MCF 10A (cell line): ENCODE results near the gene ZNF660. TPM values are rescaled to one million over a fixed set of nuclear protein-coding genes. Genes with fewer than 3 reads are reported as not detected.
"Not testable (repeated sequence)": the region's sequence is repeated elsewhere in the genome, so short reads cannot be mapped to it uniquely, and the experiment has no call there.

Experiments used
- BruUV-seq: library from RNA; stranded (reverse); fragments of 400-500 nt; replicated peaks from 2 replicates; lab custom pipeline; 2021; lab: Mats Ljungman, UMichigan
- CTCF ChIA-PET: fragments of 300-600 bp; sonication (Branson Sonifier 250); formaldehyde crosslinking; extraction: SDS; loops from one replicate; lab custom pipeline; 2021; ENCODE audit warnings: antibody characterized with exemption, inconsistent platforms; lab: Yijun Ruan, JAX
- POLR2A ChIA-PET: fragments of 300-600, 350-650 bp; sonication (Branson Sonifier 250); formaldehyde crosslinking; extraction: SDS; loops from one replicate; lab custom pipeline; 2020; ENCODE audit warnings: antibody characterized with exemption, inconsistent platforms; lab: Yijun Ruan, JAX
- DNase-seq: peaks from one replicate; pipeline ENCODE4 v3.0.0-alpha.2; 2018; ENCODE audit not compliant: unreplicated experiment
- H3K27ac Mint-ChIP-seq: one replicate; pipeline ENCODE4 v1.8.0; 2022; ENCODE audit warnings: mild to moderate bottlenecking, low read depth, mixed read lengths; ENCODE audit not compliant: unreplicated experiment
- H3K27me3 Mint-ChIP-seq: one replicate; pipeline ENCODE4 v1.8.0; 2022; ENCODE audit warnings: mixed read lengths; ENCODE audit not compliant: insufficient read depth, unreplicated experiment
- H3K36me3 Mint-ChIP-seq: one replicate; pipeline ENCODE4 v1.8.0; 2022; ENCODE audit warnings: mild to moderate bottlenecking, moderate library complexity, mixed read lengths; ENCODE audit not compliant: insufficient read depth, unreplicated experiment
- H3K4me1 Mint-ChIP-seq: one replicate; pipeline ENCODE4 v1.8.0; 2022; ENCODE audit warnings: mixed read lengths; ENCODE audit not compliant: insufficient read depth, unreplicated experiment
- H3K4me3 Mint-ChIP-seq: one replicate; pipeline ENCODE4 v1.8.0; 2022; ENCODE audit warnings: mild to moderate bottlenecking, moderate library complexity, mixed read lengths; ENCODE audit not compliant: unreplicated experiment
- H3K9me3 Mint-ChIP-seq: one replicate; pipeline ENCODE4 v1.8.0; 2022; ENCODE audit warnings: mixed read lengths; ENCODE audit not compliant: unreplicated experiment
- CTCF ChIP-seq: fragments of 200-600 bp; IDR thresholded peaks from one replicate; pipeline ENCODE4 v1.8.0; 2022; ENCODE audit warnings: antibody characterized with exemption, mild to moderate bottlenecking; ENCODE audit not compliant: unreplicated experiment
- intact Hi-C: fragments of 100-400 bp; cut with micrococcal nuclease; formaldehyde crosslinking; loops from 2 replicates; pipeline ENCODE4 v1.14.1; 2022
- total RNA-seq: library from RNA; stranded (reverse); gene quantifications from 2 replicates; pipeline ENCODE4 v1.2.3, GENCODE V29; 2022

ZNF660 gene
- total RNA-seq, 1 experiment from 2014 or later = not detected

DNA sequence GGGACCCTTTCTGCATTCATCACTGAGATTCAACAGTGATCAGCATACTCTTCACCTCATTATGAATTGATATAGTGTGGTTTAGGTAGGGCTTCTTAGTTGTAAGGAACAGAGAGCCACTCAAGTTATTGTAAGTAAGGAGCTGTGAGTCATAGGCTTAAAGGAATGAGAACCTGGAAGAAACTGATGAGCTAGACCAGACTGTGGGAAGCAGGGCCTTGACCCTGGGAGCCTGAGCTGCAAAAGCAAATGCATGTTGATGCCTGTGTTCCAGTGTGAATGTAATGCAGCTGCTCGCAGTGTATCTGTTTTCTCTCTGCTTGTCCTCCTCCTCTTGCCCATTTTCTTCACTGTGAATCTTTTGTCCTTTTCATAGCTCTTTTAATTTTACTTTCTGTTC, 16.2 kb upstream of the ZNF660 start:
- H3K4me3 Mint-ChIP-seq = no peak overlapping the region
- H3K36me3 Mint-ChIP-seq = no peaks in the 10 kb centered on the region
- no peak for DNase-seq
- H3K27ac Mint-ChIP-seq = no peak overlapping the region
- ChIA-PET POLR2A (no interaction called here), CTCF (no interaction called here)
- peaks cover 39% of the 10 kb centered on the region for H3K9me3 Mint-ChIP-seq
- H3K4me1 Mint-ChIP-seq = no peaks in the 10 kb centered on the region
- intact Hi-C loops = no loop called here
- BruUV-seq = no TSS peak
- no peaks in the 10 kb centered on the region for H3K27me3 Mint-ChIP-seq
- TF ChIP-seq CTCF = no peak

GRCh38 chr3:44571024-44571423, 13.7 kb upstream of the ZNF660 start:
- POLR2A ChIA-PET = no interaction called here
- H3K36me3 Mint-ChIP-seq = no peaks in the 10 kb centered on the region

DNA sequence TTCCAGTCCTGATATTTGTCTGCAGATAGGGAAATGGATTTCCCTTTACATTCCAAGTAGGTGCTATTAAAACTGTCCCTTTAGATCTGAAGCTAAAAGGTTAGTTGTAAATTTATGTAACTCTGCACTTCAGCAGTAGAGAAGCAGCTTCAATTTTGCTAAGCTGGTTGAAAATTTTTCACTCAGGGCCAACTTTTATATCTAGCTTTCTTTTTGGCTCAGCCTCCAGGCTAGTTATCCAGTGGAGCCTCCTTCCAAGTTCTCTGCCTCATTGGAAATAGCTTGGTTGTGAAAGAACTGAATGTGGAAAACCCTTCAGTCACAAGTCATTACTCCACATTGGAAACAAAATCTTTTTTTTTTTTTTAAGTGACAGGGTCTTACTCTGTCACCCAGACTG, 8.2 kb upstream of the ZNF660 start:
- no peaks in the 10 kb centered on the region for H3K36me3 Mint-ChIP-seq
- H3K27ac Mint-ChIP-seq = no peak overlapping the region
- H3K9me3 Mint-ChIP-seq = peaks cover 28% of the 10 kb centered on the region
- H3K4me3 Mint-ChIP-seq = no peak overlapping the region
- intact Hi-C loops = no loop called here
- ChIA-PET CTCF (interaction anchor here (0.6 kb wide), 1 partner anchor 347 kb away, joined by 3 read pairs; no protein-coding TSS in a partner anchor), POLR2A (no interaction called here)
- TF ChIP-seq CTCF = no peak
- H3K27me3 Mint-ChIP-seq = no peaks in the 10 kb centered on the region
- no peak for DNase-seq
- BruUV-seq = no TSS peak
- no peaks in the 10 kb centered on the region for H3K4me1 Mint-ChIP-seq

More at GRCh38 chr3:44571024-44571423, 13.7 kb upstream of the ZNF660 start:
- BruUV-seq = no TSS peak
- Mint-ChIP-seq H3K9me3 (peaks cover 31% of the 10 kb centered on the region), H3K4me1 (no peaks in the 10 kb centered on the region), H3K4me3 (no peak overlapping the region), H3K27ac (no peak overlapping the region), H3K27me3 (no peaks in the 10 kb centered on the region)
- intact Hi-C loops = no loop called here
- CTCF ChIA-PET = no interaction called here
- no peak for DNase-seq
- no peak for TF ChIP-seq CTCF

DNA sequence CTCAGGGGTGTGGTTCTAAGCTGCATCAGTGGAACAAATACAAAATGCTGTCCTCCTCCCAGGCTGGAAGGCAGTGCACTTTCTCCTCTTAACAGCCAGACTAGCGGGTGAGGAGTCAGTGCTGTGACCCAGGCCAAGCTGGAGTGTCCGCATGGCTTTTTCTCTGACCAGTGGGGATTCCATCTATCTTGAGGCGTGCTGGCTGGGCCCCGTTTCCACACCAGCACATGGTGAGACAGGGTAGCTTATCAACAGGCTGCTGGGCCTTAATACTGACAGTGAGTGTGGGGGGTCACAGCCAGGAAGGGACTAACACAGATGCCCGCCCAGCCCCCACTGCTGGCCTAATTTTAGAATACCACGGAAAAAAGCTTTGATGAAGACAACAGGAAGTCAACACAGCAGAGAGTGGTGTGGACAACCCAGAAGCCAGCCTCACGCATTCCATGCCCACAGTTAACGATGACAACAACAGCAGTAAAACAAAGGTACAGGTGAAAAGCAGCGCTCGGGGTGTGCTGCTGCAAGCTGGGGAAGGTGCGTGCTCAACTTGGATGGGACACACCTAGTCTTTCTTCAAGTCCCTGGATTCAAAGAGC, 7.3 kb upstream of the ZNF660 start:
- DNase-seq, H3K4me1 Mint-ChIP-seq, H3K27ac Mint-ChIP-seq, H3K27me3 Mint-ChIP-seq, intact Hi-C loops, H3K36me3 Mint-ChIP-seq, H3K4me3 Mint-ChIP-seq, BruUV-seq: not testable (repeated sequence)
- POLR2A ChIA-PET = interaction anchor here (0.7 kb wide), 1 partner anchor 9 kb away, joined by 3 read pairs; no protein-coding TSS in a partner anchor
- CTCF ChIA-PET = interaction anchor here (0.6 kb wide), 1 partner anchor 412 kb away, joined by 3 read pairs; no protein-coding TSS in a partner anchor
- H3K9me3 Mint-ChIP-seq = peaks cover 20% of the 10 kb centered on the region

- POLR2A ChIA-PET = interaction anchor here (0.7 kb wide), 1 partner anchor 8 kb away, joined by 3 read pairs; no protein-coding TSS in a partner anchor
- H3K9me3 Mint-ChIP-seq = peaks cover 15% of the 10 kb centered on the region
- H3K4me1 Mint-ChIP-seq, H3K27ac Mint-ChIP-seq, CTCF ChIA-PET, DNase-seq, H3K4me3 Mint-ChIP-seq, BruUV-seq, H3K27me3 Mint-ChIP-seq, intact Hi-C loops, H3K36me3 Mint-ChIP-seq: not testable (repeated sequence)
Observed at GRCh38 chr3:44578316-44578715, 6.4 kb upstream of the ZNF660 start.

- CTCF ChIA-PET, BruUV-seq, intact Hi-C loops, DNase-seq, H3K27ac Mint-ChIP-seq, H3K4me3 Mint-ChIP-seq, H3K4me1 Mint-ChIP-seq, H3K27me3 Mint-ChIP-seq, H3K36me3 Mint-ChIP-seq, POLR2A ChIA-PET: not testable (repeated sequence)
- peaks cover 13% of the 10 kb centered on the region for H3K9me3 Mint-ChIP-seq
Observed at GRCh38 chr3:44578924-44579515, 5.7 kb upstream of the ZNF660 start.

GRCh38 chr3:44579749-44580148, 5.0 kb upstream of the ZNF660 start:
- H3K27me3 Mint-ChIP-seq, H3K27ac Mint-ChIP-seq, H3K36me3 Mint-ChIP-seq, intact Hi-C loops, DNase-seq, CTCF ChIA-PET, POLR2A ChIA-PET, H3K4me1 Mint-ChIP-seq, BruUV-seq, H3K4me3 Mint-ChIP-seq: not testable (repeated sequence)
- peaks cover 13% of the 10 kb centered on the region for H3K9me3 Mint-ChIP-seq
